Measurements from ENCODE around the gene SLC6A1. TPM values are rescaled to one million over a fixed set of nuclear protein-coding genes. Genes with fewer than 3 reads are reported as not detected.

The SLC6A1 gene
- total and polyA plus RNA-seq, 2 of the 4 experiments (the other 2 are of a cell fraction): 0.02 TPM; not detected in 1

- Histone ChIP-seq H3K4me3 (ENCODE audit: insufficient read depth, low read depth, low read length) (no peak overlapping the region), H3K36me3 (ENCODE audit: control insufficient read depth, insufficient read depth, low read length) (no peaks in the 10 kb centered on the region), H2AK9ac (replicated peaks; ENCODE audit: low read depth, low read length, poor library complexity) (no peak overlapping the region), H4K91ac (ENCODE audit: insufficient read depth, low read depth, low read length) (no peak overlapping the region), H2BK120ac (ENCODE audit: low read depth, low read length) (no peak overlapping the region), H3K4ac (ENCODE audit: low read depth, low read length) (no peak overlapping the region), H3K79me1 (ENCODE audit: low read depth in 1 of 2, low read length in 2 of 2) (no peaks in the 10 kb centered on the region), H2AFZ (replicated peaks; ENCODE audit: low read length, poor library complexity) (no peak overlapping the region), H3K27ac (ENCODE audit: insufficient read depth, low read length) (no peak overlapping the region), H4K8ac (ENCODE audit: low read depth in 2 of 2, low read length in 2 of 2) (no peak overlapping the region), H4K20me1 (ENCODE audit: insufficient read depth, low read length) (no peaks in the 10 kb centered on the region), H3K56ac (ENCODE audit: extremely low read depth, insufficient read depth, low read length) (no peak overlapping the region), H2BK20ac (ENCODE audit: low read depth, low read length) (no peak overlapping the region), H3K4me1 (ENCODE audit: control insufficient read depth, insufficient read depth, low read length) (no peaks in the 10 kb centered on the region), H3K27me3 (ENCODE audit: control insufficient read depth, insufficient read depth, low read length) (peaks cover 43% of the 10 kb centered on the region), H3K14ac (replicated peaks; ENCODE audit: low read depth, low read length) (no peak overlapping the region), H3K23ac (ENCODE audit: low read depth, low read length) (no peak overlapping the region), H2AK5ac (ENCODE audit: low read depth, low read length) (no peak overlapping the region), H2BK5ac (ENCODE audit: low read depth, low read length, poor library complexity, severe bottlenecking) (no peak overlapping the region), H3K9me1 (ENCODE audit: insufficient read depth, low read length) (no peaks in the 10 kb centered on the region), H3K18ac (ENCODE audit: low read depth, low read length) (no peak overlapping the region), H3K9ac (ENCODE audit: low read depth, low read length) (no peak overlapping the region), H2BK15ac (ENCODE audit: low read depth, low read length) (no peak overlapping the region), H3K9me3 (ENCODE audit: control insufficient read depth, insufficient read depth, low read length) (no peaks in the 10 kb centered on the region), H4K5ac (ENCODE audit: low read depth, low read length) (no peak overlapping the region), H3K4me2 (ENCODE audit: low read depth, low read length) (no peak overlapping the region)
- DNase-seq (no peak), ATAC-seq (ENCODE audit: low read depth) (no peak)
- dilution Hi-C loops (cut with HindIII; ENCODE audit: low sequenced_read_pairs, unreplicated experiment) (no loop called here), intact Hi-C loops (cut with micrococcal nuclease) (no loop called here), in situ Hi-C loops (cut with MboI; ENCODE audit: low sequenced_read_pairs) (no loop called here)
- no TSS peak for BruUV-seq (replicated peaks)
- TF ChIP-seq MAFK (IDR thresholded peaks at IDR 0.05; ENCODE audit: low read depth, low read length): no peak
- no peak for TF ChIP-seq RAD21 (IDR thresholded peaks at IDR 0.05; ENCODE audit: low read length)
- TF ChIP-seq MXI1 (IDR thresholded peaks at IDR 0.05; ENCODE audit: borderline replicate concordance, low read depth, low read length): no peak
- no peak for TF ChIP-seq SMC3 (IDR thresholded peaks at IDR 0.05; ENCODE audit: low read depth, low read length)
- TF ChIP-seq RCOR1 (IDR thresholded peaks at IDR 0.05; ENCODE audit: insufficient replicate concordance, low read length): no peak
- TF ChIP-seq RFX5 (IDR thresholded peaks at IDR 0.05; ENCODE audit: low read depth, low read length): no peak
- no peak for TF ChIP-seq MAZ (IDR thresholded peaks at IDR 0.05; ENCODE audit: borderline replicate concordance, low read depth, low read length)
- TF ChIP-seq, protein P1, sequence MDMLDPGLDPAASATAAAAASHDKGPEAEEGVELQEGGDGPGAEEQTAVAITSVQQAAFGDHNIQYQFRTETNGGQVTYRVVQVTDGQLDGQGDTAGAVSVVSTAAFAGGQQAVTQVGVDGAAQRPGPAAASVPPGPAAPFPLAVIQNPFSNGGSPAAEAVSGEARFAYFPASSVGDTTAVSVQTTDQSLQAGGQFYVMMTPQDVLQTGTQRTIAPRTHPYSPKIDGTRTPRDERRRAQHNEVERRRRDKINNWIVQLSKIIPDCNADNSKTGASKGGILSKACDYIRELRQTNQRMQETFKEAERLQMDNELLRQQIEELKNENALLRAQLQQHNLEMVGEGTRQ (IDR thresholded peaks at IDR 0.05; ENCODE audit: low read depth, low read length): no peak
- TF ChIP-seq CTCF (conservative IDR thresholded peaks at IDR 0.05; ENCODE audit: low read depth, low read length): no peak
- no peak for TF ChIP-seq ELK1 (IDR thresholded peaks at IDR 0.05; ENCODE audit: borderline replicate concordance, low read depth, low read length)
- TF ChIP-seq FOS (IDR thresholded peaks at IDR 0.05; ENCODE audit: low read depth, low read length): no peak
- TF ChIP-seq POLR2A (IDR thresholded peaks at IDR 0.05; ENCODE audit: low read depth, low read length): no peak
- no peak for TF ChIP-seq CEBPB (IDR thresholded peaks at IDR 0.05; ENCODE audit: low read depth, low read length)
- TF ChIP-seq NFE2L2 (IDR thresholded peaks at IDR 0.05; ENCODE audit: low read depth, low read length): no peak
- TF ChIP-seq CHD1 (IDR thresholded peaks at IDR 0.05; ENCODE audit: low read depth, low read length): no peak
- TF ChIP-seq BHLHE40 (IDR thresholded peaks at IDR 0.05; ENCODE audit: low read depth, low read length): no peak
- POLR2A ChIA-PET (ENCODE audit: unreplicated experiment): no interaction called here
- CTCF ChIA-PET: no interaction called here
- WGBS, 2 experiments (ENCODE audit: extremely low coverage in 2 of 2, insufficient read length in 1 of 2): 32% methylated on average over 6 of the region's 8 CpGs; no CpG with 5 or more reads in 1 of the 2 experiments
Measured at GRCh38 chr3:11004563-11004962, 12.0 kb downstream of the SLC6A1 start.

Data from IMR-90 (cell line).